NCI-H2081 (cell line): Measurements from ENCODE around the gene ADAM17.
A peak's percentile ranks its signal among the peaks of the same experiment; 100 is the strongest.
"Not testable (repeated sequence)": the region's sequence is repeated elsewhere in the genome, so short reads cannot be mapped to it uniquely, and the experiment has no call there.

ENCODE experiments used
- DNase-seq, 2 experiments: peaks; one replicate each; lab custom pipeline; 2025; lab: John Stamatoyannopoulos, UW

Gene ADAM17

GRCh38 chr2:9555297-9556120, at the start of gene ADAM17:
Gene ADAM17, minus strand, starts transcription at chr2:9555830. Its CDS starts 225 bp downstream, at chr2:9555605.
- DNase-seq: peak; percentile 95 to 97

DNA sequence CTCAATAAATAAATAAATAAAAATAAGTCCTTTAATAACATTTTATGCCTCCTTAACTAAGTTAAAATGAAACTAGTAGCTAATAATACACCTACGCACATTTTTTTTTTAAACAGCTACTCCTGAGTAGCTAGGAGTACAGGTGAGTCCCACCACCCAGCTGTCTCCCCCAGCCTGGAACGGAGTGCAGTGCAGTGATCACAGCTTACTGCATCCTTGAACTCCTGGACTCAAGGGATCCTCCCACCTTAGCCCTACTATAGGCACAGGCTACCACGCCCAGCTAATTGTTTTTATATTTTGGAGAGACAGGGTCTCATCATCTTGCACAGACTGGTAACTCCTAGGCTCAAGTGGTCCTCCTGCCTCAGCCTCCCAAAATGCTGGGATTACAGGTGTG, 46.8 kb upstream of the ADAM17 start:
- DNase-seq: no peak

DNA sequence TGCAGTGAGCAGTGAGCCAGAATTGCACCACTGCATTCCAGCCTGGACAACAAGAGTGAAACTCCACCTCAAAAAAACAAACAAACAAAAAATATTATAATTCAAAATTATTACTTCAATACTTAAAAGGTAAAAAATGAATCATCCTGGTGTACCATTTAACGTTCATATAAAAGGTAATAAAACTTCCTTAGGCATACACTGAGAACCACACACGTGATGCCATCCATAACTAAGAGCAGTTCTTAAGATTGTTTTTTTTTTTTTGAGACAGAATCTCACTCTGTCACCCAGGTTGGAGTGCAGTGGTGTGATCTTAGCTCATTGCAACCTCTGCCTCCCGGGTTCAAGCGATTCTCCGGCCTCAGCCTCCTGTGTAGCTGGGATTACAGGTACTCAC, 45.8 kb upstream of the ADAM17 start:
- no peak for DNase-seq

DNA sequence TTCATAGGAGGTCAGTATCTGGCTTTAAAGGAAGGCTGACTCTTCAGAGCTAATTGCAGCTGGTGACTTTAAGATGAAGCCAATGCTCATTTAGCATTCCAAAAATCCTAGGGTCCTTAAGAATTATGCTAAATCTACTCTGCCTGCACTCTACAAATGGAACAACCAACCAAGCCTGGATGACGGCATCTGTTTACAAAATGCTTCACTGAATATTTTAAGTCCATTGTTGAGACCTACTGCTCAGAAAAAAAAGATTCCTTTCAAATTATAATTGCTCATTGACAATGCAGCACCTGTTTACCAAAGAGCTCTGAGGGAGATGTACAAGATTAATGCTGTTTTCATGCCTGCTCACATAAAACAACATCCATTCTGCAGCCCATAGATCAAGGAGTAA, 43.8 kb upstream of the ADAM17 start:
- DNase-seq: no peak

DNA sequence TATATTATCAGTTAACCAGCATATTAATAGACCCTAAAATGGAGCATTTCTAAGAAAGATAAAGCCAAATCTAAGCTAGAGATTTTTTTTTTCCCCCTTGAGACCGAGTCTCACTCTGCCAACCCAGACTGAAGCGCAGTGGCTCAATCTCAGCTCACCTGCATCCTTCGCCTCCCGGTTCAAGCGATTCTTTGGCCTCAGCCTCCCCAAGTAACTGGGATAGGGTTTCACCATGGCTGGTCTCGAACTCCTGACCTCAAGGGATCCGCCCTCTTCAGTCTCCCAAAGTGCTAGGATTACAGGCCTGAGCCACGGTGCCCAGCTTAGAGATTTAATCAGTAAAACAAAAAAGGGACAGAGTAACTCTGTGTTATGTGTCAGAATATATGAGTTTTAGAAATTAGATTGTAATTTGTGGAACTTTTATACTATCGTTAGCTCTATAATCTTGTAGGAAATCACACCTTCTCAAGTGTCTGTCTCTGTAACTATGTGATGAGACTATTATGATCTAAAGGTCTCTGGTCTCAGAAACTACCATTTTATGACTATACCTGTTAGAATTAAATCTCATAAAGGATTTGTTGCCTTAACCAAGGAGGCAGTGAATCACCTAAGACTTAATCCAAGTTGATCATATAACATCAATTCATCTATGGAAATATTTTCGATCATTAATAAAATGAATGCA, 41.1 kb upstream of the ADAM17 start:
- no peak for DNase-seq

DNA sequence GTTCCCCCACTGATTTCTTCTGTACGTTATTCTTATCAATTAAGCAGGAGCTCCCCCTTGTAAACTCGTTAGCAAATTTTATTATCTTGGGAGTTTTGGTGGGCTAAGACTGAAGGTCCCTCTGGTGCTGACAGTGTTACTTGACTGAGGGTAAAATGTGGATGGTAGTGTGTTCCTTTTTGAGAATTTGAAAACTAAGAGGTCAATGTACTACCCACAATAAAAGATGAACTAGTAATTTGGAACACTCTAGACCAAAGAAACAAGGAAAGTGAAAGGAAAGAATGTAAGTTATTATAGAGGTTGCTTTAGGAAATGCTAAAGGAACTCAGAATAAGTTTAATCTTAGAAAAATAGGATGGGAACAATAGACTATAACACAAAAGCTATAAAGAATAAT, 40.1 kb upstream of the ADAM17 start:
- DNase-seq: no peak

- not testable (repeated sequence) for DNase-seq
These were observed 39.6 kb upstream of the ADAM17 start for GRCh38 chr2:9595256-9595655.

GRCh38 chr2:9594366-9595054, 38.9 kb upstream of the ADAM17 start:
- DNase-seq: no peak

- no peak for DNase-seq
These were observed 38.3 kb upstream of the ADAM17 start for GRCh38 chr2:9593925-9594324.

- DNase-seq: no peak
These were observed 37.1 kb upstream of the ADAM17 start for GRCh38 chr2:9592699-9593098.

GRCh38 chr2:9590641-9591040, 35.0 kb upstream of the ADAM17 start:
- no peak for DNase-seq

GRCh38 chr2:9586465-9586864, 30.8 kb upstream of the ADAM17 start:
- DNase-seq: no peak

DNA sequence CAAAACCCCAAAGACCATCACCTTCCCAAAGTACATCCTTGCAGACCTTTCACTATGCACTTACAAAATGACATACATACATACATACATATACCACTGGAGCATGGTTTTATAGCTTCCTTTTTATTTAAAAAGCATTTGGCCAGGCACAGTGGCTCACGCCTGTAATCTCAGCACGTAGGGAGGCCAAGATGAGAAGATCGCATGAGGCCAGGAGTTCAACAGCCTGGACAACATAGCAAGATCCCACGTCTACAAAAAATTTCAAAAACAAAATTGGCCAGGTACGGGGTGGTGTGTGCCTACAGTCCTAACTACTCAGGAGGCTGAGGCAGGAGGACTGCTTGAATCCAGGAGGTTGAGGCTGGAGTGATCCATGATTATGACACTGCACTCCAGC, 29.9 kb upstream of the ADAM17 start:
- no peak for DNase-seq

GRCh38 chr2:9584902-9585301, 29.3 kb upstream of the ADAM17 start:
- DNase-seq: not testable (repeated sequence)

DNA sequence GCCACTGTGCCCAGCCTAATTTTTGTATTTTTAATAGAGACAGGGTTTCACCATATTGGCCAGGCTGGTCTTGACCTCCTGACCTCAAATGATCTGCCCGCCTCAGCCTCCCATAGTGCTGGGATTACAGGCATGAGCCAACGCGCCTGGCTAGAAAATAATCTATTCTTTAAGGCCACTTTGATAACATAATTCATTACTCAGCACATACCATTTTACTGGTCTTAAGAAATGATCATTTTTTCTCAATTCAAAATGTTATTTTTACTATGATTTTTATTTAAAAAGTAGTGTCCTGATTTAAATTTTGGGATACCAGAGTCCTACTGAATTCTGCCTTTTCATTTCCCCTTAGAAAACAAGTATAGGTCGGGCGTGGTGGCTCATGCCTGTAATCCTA, 27.0 kb upstream of the ADAM17 start:
- DNase-seq: no peak

- no peak for DNase-seq
These were observed 23.0 kb upstream of the ADAM17 start for GRCh38 chr2:9578467-9579235.

DNA sequence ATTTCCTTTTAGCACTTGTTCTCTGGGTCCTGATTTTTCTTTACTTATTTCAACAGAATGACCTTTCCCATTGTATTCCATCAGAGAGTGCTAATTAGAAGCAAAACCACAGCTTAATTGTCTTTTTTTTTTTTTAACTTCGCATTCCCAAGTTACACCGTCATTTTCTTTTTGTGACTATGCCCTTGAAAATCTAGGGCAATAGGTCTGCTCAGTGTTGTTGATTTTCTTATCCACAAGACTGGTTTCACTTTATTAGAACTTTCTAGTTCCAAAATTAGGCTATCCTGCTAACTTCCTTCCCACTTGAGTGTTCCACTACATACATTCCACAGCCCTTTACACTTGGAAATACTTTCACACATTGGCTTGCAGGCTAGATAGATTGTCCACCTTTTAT, 18.7 kb upstream of the ADAM17 start:
- no peak for DNase-seq

GRCh38 chr2:9573840-9574239, 18.2 kb upstream of the ADAM17 start:
- DNase-seq: no peak

GRCh38 chr2:9573013-9573720, 17.5 kb upstream of the ADAM17 start:
- no peak for DNase-seq

DNA sequence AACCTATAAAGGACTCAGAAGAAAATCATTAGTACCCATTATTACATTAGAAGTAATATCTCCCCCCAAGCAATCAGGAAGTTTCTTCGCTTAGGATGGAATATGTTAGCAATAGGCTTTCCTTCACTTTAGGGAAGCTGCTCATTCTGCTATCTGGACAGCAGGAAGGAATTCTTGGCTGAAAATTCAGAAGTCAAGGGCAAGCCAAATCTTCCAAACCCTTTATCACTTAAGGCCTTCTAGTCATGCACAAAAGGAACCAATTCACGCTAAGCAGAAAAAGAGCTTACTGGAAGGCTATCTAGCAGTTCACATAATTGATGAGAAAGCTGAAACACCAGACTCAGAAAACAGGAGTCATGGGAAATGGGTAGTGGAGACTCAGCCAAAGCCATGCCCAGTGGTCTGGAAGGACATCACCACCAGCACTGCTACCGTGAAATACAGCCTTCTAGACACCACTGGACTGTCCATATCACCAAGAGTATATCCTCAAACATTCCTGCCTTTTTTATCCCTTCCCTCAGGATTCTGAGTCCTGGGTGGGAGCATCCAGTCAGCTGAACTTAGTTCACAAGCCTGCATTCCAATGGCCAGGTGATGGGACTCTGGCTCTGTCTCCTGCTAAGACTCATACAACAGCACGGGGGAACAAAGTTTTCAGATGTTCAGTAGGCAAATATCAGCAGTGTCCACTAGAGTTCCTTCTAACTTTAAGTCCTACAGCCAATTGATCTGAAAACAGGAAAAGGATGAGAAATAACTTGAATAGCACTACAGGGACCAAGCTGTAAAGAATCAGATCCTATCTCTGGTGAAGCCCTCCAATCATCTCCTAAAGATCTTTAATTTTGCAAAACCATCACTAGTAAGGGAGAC, 14.8 kb upstream of the ADAM17 start:
- no peak for DNase-seq
